Astrocyte (in vitro differentiated cells and primary cell): ENCODE measurements around the gene PDSS2. TPM values are rescaled to one million over a fixed set of nuclear protein-coding genes. Genes with fewer than 3 reads are reported as not detected.

ENCODE experiments used
- DNase-seq: peaks from one replicate; pipeline ENCODE4 v3.0.0-alpha.2; 2010; ENCODE audit warnings: low read depth
- FAIRE-seq: peaks from 2 replicates; lab custom pipeline; 2011; peaks lifted over from hg19 to GRCh38; lab: Jason Lieb, UNC
- H2AFZ ChIP-seq: 2 replicates; pipeline ENCODE4 v1.6.0; 2012; ENCODE audit warnings: low read depth, low read length, inconsistent platforms
- H3K27ac ChIP-seq: 2 replicates; pipeline ENCODE4 v1.5.1; 2011; ENCODE audit warnings: low read depth, low read length, inconsistent platforms
- H3K27me3 ChIP-seq: 2 replicates; pipeline ENCODE4 v1.6.0; 2011; ENCODE audit warnings: low read length, inconsistent platforms; ENCODE audit not compliant: insufficient read depth
- H3K36me3 ChIP-seq: 2 replicates; pipeline ENCODE4 v1.5.1; 2011; ENCODE audit warnings: low read length, inconsistent platforms; ENCODE audit not compliant: insufficient read depth
- H3K4me1 ChIP-seq: 2 replicates; pipeline ENCODE4 v1.5.1; 2011; ENCODE audit warnings: low read length, inconsistent platforms; ENCODE audit not compliant: insufficient read depth
- H3K4me2 ChIP-seq: 2 replicates; pipeline ENCODE4 v1.6.0; 2012; ENCODE audit warnings: low read length, inconsistent platforms
- H3K4me3 ChIP-seq: 2 replicates; pipeline ENCODE4 v1.5.1; 2011; ENCODE audit warnings: low read depth, mild to moderate bottlenecking, low read length, inconsistent platforms; ENCODE audit not compliant: insufficient read depth
- H3K79me2 ChIP-seq: 2 replicates; pipeline ENCODE4 v1.6.0; 2012; ENCODE audit warnings: mild to moderate bottlenecking, low read length, inconsistent platforms; ENCODE audit not compliant: insufficient read depth
- H3K9ac ChIP-seq: 2 replicates; pipeline ENCODE4 v1.6.0; 2012; ENCODE audit warnings: mild to moderate bottlenecking, low read length, inconsistent platforms
- H3K9me3 ChIP-seq: 2 replicates; pipeline ENCODE4 v1.5.1; 2012; ENCODE audit warnings: low read depth, mild to moderate bottlenecking, low read length, inconsistent platforms; ENCODE audit not compliant: insufficient read depth
- H4K20me1 ChIP-seq: 2 replicates; pipeline ENCODE4 v1.6.0; 2012; ENCODE audit warnings: low read length, inconsistent platforms; ENCODE audit not compliant: insufficient read depth
- H3K27ac Mint-ChIP-seq: one replicate; pipeline ENCODE4 v1.8.0; 2021; ENCODE audit warnings: mild to moderate bottlenecking, mixed read lengths; ENCODE audit not compliant: unreplicated experiment
- H3K27me3 Mint-ChIP-seq: one replicate; pipeline ENCODE4 v1.8.0; 2021; ENCODE audit warnings: low read depth, mixed read lengths; ENCODE audit not compliant: unreplicated experiment
- H3K36me3 Mint-ChIP-seq: one replicate; pipeline ENCODE4 v1.8.0; 2021; ENCODE audit warnings: low read depth, mixed read lengths; ENCODE audit not compliant: unreplicated experiment
- H3K4me1 Mint-ChIP-seq: one replicate; pipeline ENCODE4 v1.8.0; 2021; ENCODE audit warnings: low read depth, mixed read lengths; ENCODE audit not compliant: unreplicated experiment
- H3K4me3 Mint-ChIP-seq: one replicate; pipeline ENCODE4 v1.8.0; 2021; ENCODE audit warnings: mild to moderate bottlenecking, moderate library complexity, mixed read lengths; ENCODE audit not compliant: unreplicated experiment
- H3K9me3 Mint-ChIP-seq: one replicate; pipeline ENCODE4 v1.8.0; 2021; ENCODE audit warnings: mild to moderate bottlenecking, mixed read lengths; ENCODE audit not compliant: unreplicated experiment
- EZH2 ChIP-seq: IDR thresholded peaks from 2 replicates; pipeline ENCODE4 v1.6.1; 2012; ENCODE audit warnings: mild to moderate bottlenecking, low read length, inconsistent platforms; ENCODE audit not compliant: insufficient read depth
- total RNA-seq: library from RNA; stranded (reverse); gene quantifications from 2 replicates; pipeline ENCODE4 v1.2.1, GENCODE V29; 2021
- TF ChIP-seq, protein P1 (sequence below): IDR thresholded peaks from 2 replicates; pipeline ENCODE4 v1.5.1; 2011; ENCODE audit warnings: low read depth, mild to moderate bottlenecking, inconsistent platforms, low read length, moderate library complexity; ENCODE audit not compliant: insufficient read depth

The PDSS2 gene
- total RNA-seq, 1 donor from 2014 or later, result 7.7 TPM

DNA sequence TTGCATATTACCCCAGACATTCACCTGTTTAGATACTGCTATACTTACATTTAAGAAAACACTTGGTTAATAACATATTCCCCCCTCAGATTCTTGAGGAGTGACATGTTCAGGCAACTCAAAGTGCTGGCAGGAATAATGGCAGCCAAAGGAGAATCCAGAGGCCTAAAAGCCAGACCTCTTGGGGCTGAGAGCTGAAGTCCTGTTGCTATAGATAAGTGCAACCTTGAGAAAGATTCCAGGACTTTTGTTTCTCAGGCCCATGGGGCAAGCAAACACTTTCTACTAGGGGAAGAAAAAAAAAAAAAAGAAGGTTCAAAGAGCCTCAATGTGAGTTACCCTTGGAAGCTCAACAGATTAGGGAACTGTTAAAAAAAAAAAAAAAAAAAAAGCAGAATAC is 211.2 kb downstream of the PDSS2 start:
- Mint-ChIP-seq H3K27me3 (no peaks in the 10 kb centered on the region), H3K4me3 (no peak overlapping the region), H3K36me3 (no peaks in the 10 kb centered on the region), H3K4me1 (peaks cover 5% of the 10 kb centered on the region), H3K27ac (no peak overlapping the region), H3K9me3 (no peaks in the 10 kb centered on the region)
- H3K9ac ChIP-seq, result no peak overlapping the region
- no peaks in the 10 kb centered on the region for H3K4me1 ChIP-seq
- H3K4me3 ChIP-seq, result no peak overlapping the region
- no peak overlapping the region for H3K4me2 ChIP-seq
- FAIRE-seq, result no peak
- no peaks in the 10 kb centered on the region for H3K27me3 ChIP-seq
- TF ChIP-seq, protein P1, sequence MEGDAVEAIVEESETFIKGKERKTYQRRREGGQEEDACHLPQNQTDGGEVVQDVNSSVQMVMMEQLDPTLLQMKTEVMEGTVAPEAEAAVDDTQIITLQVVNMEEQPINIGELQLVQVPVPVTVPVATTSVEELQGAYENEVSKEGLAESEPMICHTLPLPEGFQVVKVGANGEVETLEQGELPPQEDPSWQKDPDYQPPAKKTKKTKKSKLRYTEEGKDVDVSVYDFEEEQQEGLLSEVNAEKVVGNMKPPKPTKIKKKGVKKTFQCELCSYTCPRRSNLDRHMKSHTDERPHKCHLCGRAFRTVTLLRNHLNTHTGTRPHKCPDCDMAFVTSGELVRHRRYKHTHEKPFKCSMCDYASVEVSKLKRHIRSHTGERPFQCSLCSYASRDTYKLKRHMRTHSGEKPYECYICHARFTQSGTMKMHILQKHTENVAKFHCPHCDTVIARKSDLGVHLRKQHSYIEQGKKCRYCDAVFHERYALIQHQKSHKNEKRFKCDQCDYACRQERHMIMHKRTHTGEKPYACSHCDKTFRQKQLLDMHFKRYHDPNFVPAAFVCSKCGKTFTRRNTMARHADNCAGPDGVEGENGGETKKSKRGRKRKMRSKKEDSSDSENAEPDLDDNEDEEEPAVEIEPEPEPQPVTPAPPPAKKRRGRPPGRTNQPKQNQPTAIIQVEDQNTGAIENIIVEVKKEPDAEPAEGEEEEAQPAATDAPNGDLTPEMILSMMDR, result no peak
- TF ChIP-seq EZH2, result no peak
- H4K20me1 ChIP-seq, result no peaks in the 10 kb centered on the region
- H3K27ac ChIP-seq, result no peak overlapping the region
- no peaks in the 10 kb centered on the region for H3K9me3 ChIP-seq
- no peaks in the 10 kb centered on the region for H3K79me2 ChIP-seq
- no peak overlapping the region for H2AFZ ChIP-seq
- DNase-seq, result no peak
- H3K36me3 ChIP-seq, result no peaks in the 10 kb centered on the region

DNA sequence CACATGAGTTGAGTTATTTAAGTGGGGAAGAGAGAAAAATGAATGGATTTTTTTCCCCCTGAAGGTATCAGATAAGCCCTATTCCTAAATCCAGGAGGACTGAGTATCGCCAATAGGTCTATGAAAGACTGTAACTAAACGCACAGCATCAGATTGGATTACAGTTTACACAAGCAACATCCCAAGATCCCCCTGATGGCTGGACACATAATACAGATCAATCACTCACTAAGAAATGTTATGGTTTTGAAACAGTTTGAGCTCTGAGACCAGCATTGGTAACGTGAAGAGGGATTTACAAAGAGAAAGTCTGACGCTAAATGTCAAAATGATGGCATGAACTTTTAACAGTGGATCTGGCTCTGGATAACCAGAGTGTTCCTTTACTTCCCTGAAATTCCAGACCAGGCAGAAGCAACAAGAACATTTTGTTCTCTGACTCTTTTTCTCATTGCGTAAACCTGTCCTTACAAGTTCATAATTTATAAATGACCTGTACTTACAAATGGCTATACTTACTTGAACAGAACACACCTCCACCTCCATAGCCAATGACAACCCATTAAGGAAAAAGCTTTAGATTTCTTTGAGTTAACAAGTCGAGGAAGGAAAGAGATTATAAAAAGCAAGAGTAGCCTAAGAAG is 212.3 kb downstream of the PDSS2 start:
- Histone ChIP-seq H4K20me1 (no peaks in the 10 kb centered on the region), H3K79me2 (no peaks in the 10 kb centered on the region), H3K36me3 (no peaks in the 10 kb centered on the region), H3K9ac (no peak overlapping the region), H3K4me3 (no peak overlapping the region), H2AFZ (no peak overlapping the region), H3K9me3 (no peaks in the 10 kb centered on the region), H3K27ac (no peak overlapping the region), H3K4me2 (no peak overlapping the region), H3K27me3 (no peaks in the 10 kb centered on the region), H3K4me1 (no peaks in the 10 kb centered on the region)
- Mint-ChIP-seq H3K4me3 (no peak overlapping the region), H3K27ac (no peak overlapping the region), H3K9me3 (no peaks in the 10 kb centered on the region), H3K4me1 (peaks cover 5% of the 10 kb centered on the region), H3K36me3 (no peaks in the 10 kb centered on the region), H3K27me3 (no peaks in the 10 kb centered on the region)
- TF ChIP-seq EZH2, result no peak
- TF ChIP-seq, protein P1, result no peak
- DNase-seq (no peak), FAIRE-seq (no peak)

DNA sequence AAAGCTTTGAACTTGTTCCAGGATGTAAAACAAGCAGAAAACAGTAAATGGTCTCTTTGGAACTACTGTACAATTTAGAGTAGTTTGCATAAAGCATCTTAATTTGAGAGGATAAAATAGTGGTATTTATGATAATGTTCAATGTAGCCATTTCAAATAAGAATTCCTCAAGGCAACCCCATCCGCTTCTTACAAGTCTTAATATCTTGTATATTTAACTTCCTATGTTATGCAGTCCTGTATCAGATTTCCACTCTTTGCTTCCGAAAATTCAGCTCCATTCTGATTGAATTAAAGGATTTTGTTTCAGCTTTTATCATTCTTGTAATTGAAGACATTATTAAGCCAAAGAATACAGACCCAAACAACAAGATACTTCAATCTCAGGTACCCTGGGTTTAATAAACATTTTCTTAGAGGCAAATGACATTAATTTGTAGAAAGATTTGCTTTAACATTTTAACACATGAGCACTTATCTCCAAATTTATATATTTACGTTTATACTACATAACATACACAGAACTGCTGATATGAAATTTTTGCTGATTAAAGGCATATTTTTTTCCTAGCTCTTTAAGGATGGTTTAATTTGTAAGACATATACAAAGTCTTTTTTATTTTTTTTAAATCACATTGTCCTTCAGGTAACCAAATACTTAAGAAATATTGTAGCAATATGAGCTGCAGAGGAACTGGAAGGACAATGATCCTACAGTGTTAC is 213.0 kb downstream of the PDSS2 start:
- Histone ChIP-seq H3K79me2 (no peaks in the 10 kb centered on the region), H3K9me3 (no peaks in the 10 kb centered on the region)

More for the DNA sequence above, 213.0 kb downstream of the PDSS2 start:
- no peaks in the 10 kb centered on the region for H3K36me3 Mint-ChIP-seq
- DNase-seq (no peak), FAIRE-seq (no peak)
- H3K4me1 Mint-ChIP-seq, result peaks cover 5% of the 10 kb centered on the region
- TF ChIP-seq, protein P1, result no peak
- TF ChIP-seq EZH2, result no peak
- H3K27me3 ChIP-seq, result no peaks in the 10 kb centered on the region
- H3K4me1 ChIP-seq, result no peaks in the 10 kb centered on the region
- no peaks in the 10 kb centered on the region for H3K9me3 Mint-ChIP-seq
- H3K27ac ChIP-seq, result no peak overlapping the region
- H3K9ac ChIP-seq, result no peak overlapping the region
- no peaks in the 10 kb centered on the region for H4K20me1 ChIP-seq
- no peak overlapping the region for H3K27ac Mint-ChIP-seq
- no peaks in the 10 kb centered on the region for H3K27me3 Mint-ChIP-seq
- no peak overlapping the region for H3K4me3 ChIP-seq
- no peak overlapping the region for H2AFZ ChIP-seq
- no peak overlapping the region for H3K4me2 ChIP-seq
- no peak overlapping the region for H3K4me3 Mint-ChIP-seq
- no peaks in the 10 kb centered on the region for H3K36me3 ChIP-seq
